ENCODE data around the gene SGTA. TPM values are rescaled to one million over a fixed set of nuclear protein-coding genes. Genes with fewer than 3 reads are reported as not detected.

The SGTA gene
- total RNA-seq, 1 donor from 2014 or later: 29.8 TPM

GRCh38 chr19:2788237-2788636, 5.2 kb upstream of the SGTA start:
- no peak for DNase-seq (ENCODE audit: low spot score in 2 of 2)
- Histone ChIP-seq H3K4me1 (peaks cover 6 to 18% of the 10 kb centered on the region in 2 donors), H3K27ac (no peak overlapping the region), H3K4me3 (no peak overlapping the region), H3K9me3 (no peaks in the 10 kb centered on the region), H3K36me3 (peaks cover 9 to 15% of the 10 kb centered on the region in 2 donors), H3K27me3 (no peaks in the 10 kb centered on the region)
- intact Hi-C loops (cut with DNase I): no loop called here
- no peak for TF ChIP-seq CTCF (IDR thresholded peaks at IDR 0.05)

GRCh38 chr19:2787115-2787514, 4.0 kb upstream of the SGTA start:
- Histone ChIP-seq H3K36me3 (peaks cover 7 to 15% of the 10 kb centered on the region in 2 donors), H3K27ac (no peak overlapping the region), H3K27me3 (no peaks in the 10 kb centered on the region), H3K4me3 (no peak overlapping the region), H3K9me3 (no peaks in the 10 kb centered on the region), H3K4me1 (peaks cover 9 to 24% of the 10 kb centered on the region in 2 donors)
- intact Hi-C loops (cut with DNase I): no loop called here
- no peak for DNase-seq (ENCODE audit: low spot score in 2 of 2)
- no peak for TF ChIP-seq CTCF (IDR thresholded peaks at IDR 0.05)

GRCh38 chr19:2785244-2785997, 2.3 kb upstream of the SGTA start, which contains the start of gene THOP1:
TSS of gene THOP1 (plus strand) at chr19:2785503. CDS start at chr19:2785663, 160 bp downstream.
- DNase-seq (ENCODE audit: low spot score in 2 of 2): peak; percentile 95 to 99
- TF ChIP-seq CTCF (IDR thresholded peaks at IDR 0.05): no peak
- Histone ChIP-seq H3K27me3 (no peaks in the 10 kb centered on the region), H3K4me1 (peaks cover 12 to 32% of the 10 kb centered on the region in 2 donors), H3K9me3 (no peaks in the 10 kb centered on the region), H3K27ac (peak within 1 kb of the TSS; percentile 28 to 51), H3K36me3 (peaks cover under 1 to 2% of the 10 kb centered on the region in 2 donors), H3K4me3 (peak within 1 kb of the TSS; percentile 89 to 98)
- intact Hi-C loops (cut with DNase I): loop anchor here (1.0 kb wide), 4 partner anchors 34 to 115 kb away; partner anchors contain the start of genes SLC39A3, ZNF554, ZNF555 and ZNF57

GRCh38 chr19:2783781-2784145, 690 bp upstream of the SGTA start:
- intact Hi-C loops (cut with DNase I): loop anchor here (2.0 kb wide), 1 partner anchor 843 kb away; the partner anchor contains the start of gene CACTIN
- Histone ChIP-seq H3K4me1 (peaks cover 12 to 35% of the 10 kb centered on the region in 2 donors), H3K36me3 (no peaks in the 10 kb centered on the region), H3K4me3 (peak overlapping the region; percentile 33 to 77), H3K27ac (peak overlapping the region; percentile 12 to 88), H3K9me3 (no peaks in the 10 kb centered on the region), H3K27me3 (no peaks in the 10 kb centered on the region)
- TF ChIP-seq CTCF (IDR thresholded peaks at IDR 0.05): no peak
- DNase-seq (ENCODE audit: low spot score in 2 of 2): no peak

GRCh38 chr19:2782329-2782935, 641 bp downstream of the SGTA start:
- peaks cover 12 to 35% of the 10 kb centered on the region in 2 donors for H3K4me1 ChIP-seq
- H3K9me3 ChIP-seq: no peaks in the 10 kb centered on the region
- H3K27me3 ChIP-seq: no peaks in the 10 kb centered on the region
- DNase-seq (ENCODE audit: low spot score in 2 of 2): no peak
- intact Hi-C loops (cut with DNase I): loop anchor here (2.0 kb wide), 1 partner anchor 844 kb away; the partner anchor contains the start of gene CACTIN
- peak overlapping the region; percentile 77 to 78 for H3K4me3 ChIP-seq
- H3K36me3 ChIP-seq: no peaks in the 10 kb centered on the region
- no peak for TF ChIP-seq CTCF (IDR thresholded peaks at IDR 0.05)
- peak overlapping the region; percentile 82 to 88 for H3K27ac ChIP-seq

Measured in ascending aorta (tissue), 2 donors.